K562 (cell line): Measurements from ENCODE around the gene TNP1. TPM values are rescaled to one million over a fixed set of nuclear protein-coding genes. Genes with fewer than 3 reads are reported as not detected.

Experiments
- MCM5 ChIP-seq: fragments of 450-650 bp; IDR thresholded peaks from 2 replicates; pipeline ENCODE4 v1.6.1; 2016; ENCODE audit warnings: low read depth
- SIN3A ChIP-seq, 2 experiments: fragments of 150-350 bp in 1 of 2; IDR thresholded peaks; 2 replicates each; pipeline ENCODE4 v1.6.1; 2011 to 2016; ENCODE audit warnings: borderline replicate concordance in 2 of 2, low read depth in 2 of 2, low read length in 2 of 2, mild to moderate bottlenecking in 2 of 2, moderate library complexity in 2 of 2; ENCODE audit not compliant: control insufficient read depth in 1 of 2
- TAF7 ChIP-seq: fragments of 450-650 bp; IDR thresholded peaks from 2 replicates; pipeline ENCODE4 v1.6.1; 2016; ENCODE audit warnings: missing genetic modification characterization, missing compliant biosample characterization
- polyA plus RNA-seq, 8 experiments: library from polyadenylated mRNA; depleted of rRNA in 4 of 8; stranded (reverse) in 5 of 8; unstranded in 3 of 8; fragments of >200 nt; fragmentation: Nextera tagmentation in 2 of 8; fragmentation: Illumina TruSeq in 1 of 8; extraction: Ambion mirVana in 2 of 8; extraction: Trizol in 1 of 8; gene quantifications; 2 replicates each; pipeline versions ENCODE4 v1.2.1 to v1.2.3, GENCODE V29; 2011 to 2014; ENCODE audit warnings: inconsistent platforms in 1 of 8, missing spikeins in 1 of 8
- total RNA-seq, 7 experiments: library from RNA; depleted of rRNA in 6 of 7; stranded (reverse); fragments of >200 nt in 6 of 7; fragmentation: Illumina TruSeq in 2 of 7; extraction: Trizol in 2 of 7; gene quantifications; 2 replicates each; pipeline versions ENCODE4 v1.2.1 to v1.2.3, GENCODE V29; 2011 to 2021; ENCODE audit warnings: low replicate concordance in 1 of 7
- TF ChIP-seq, protein P1 (sequence below), 2 experiments: fragments of 450-650 bp; formaldehyde crosslinking in 1 of 2; IDR thresholded peaks; 2 replicates each; pipeline versions ENCODE4 v1.4.0 to v1.6.1; 2014 to 2020; ENCODE audit warnings: mild to moderate bottlenecking in 2 of 2, borderline replicate concordance in 1 of 2, low read depth in 1 of 2
- TF ChIP-seq, protein P2 (sequence below): fragments of 450-650 bp; IDR thresholded peaks from 2 replicates; pipeline ENCODE4 v1.6.1; 2018; ENCODE audit warnings: mild to moderate bottlenecking, low read depth; ENCODE audit not compliant: partially characterized antibody

TNP1 gene
- total and polyA plus RNA-seq, 9 of the 15 experiments (the other 6 are each of a cell fraction or from before 2014, with no cell fraction given), result not detected

DNA sequence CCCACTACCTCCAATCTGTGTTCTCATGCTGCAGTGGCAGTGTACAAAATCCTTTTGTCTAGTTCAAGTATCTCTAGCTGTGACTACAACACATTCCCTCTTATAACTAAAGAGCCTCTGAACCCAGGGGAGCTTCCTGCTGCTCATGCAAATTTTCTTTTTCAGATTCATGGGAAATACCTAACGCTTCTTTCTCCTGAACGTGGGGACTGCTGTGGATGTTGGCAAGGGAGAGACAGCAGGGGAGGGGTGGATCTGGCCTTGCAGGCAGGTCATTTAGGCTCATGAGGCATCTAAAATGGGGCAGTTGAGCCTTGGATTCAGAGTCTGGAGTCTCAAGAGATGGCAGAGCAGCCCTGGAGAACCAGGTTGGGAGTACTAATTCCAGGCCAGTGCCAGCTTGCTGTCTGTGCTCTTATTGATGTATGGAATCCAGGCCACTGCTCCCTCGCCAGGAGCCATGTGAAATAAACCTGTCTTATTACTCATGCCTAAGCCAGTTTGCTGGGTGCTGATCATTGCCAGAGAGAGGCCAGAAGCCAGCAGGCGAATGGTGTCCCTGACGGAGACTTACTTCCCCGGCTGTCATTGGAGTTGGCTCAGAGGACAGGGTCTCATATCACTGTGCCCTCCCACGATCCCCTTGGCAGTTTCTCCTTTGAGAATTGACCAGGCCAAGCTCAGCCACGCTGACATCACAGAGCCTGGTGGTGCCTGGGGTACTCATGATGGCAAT is 29.2 kb upstream of the TNP1 start (continued):
- TF ChIP-seq, protein P1, sequence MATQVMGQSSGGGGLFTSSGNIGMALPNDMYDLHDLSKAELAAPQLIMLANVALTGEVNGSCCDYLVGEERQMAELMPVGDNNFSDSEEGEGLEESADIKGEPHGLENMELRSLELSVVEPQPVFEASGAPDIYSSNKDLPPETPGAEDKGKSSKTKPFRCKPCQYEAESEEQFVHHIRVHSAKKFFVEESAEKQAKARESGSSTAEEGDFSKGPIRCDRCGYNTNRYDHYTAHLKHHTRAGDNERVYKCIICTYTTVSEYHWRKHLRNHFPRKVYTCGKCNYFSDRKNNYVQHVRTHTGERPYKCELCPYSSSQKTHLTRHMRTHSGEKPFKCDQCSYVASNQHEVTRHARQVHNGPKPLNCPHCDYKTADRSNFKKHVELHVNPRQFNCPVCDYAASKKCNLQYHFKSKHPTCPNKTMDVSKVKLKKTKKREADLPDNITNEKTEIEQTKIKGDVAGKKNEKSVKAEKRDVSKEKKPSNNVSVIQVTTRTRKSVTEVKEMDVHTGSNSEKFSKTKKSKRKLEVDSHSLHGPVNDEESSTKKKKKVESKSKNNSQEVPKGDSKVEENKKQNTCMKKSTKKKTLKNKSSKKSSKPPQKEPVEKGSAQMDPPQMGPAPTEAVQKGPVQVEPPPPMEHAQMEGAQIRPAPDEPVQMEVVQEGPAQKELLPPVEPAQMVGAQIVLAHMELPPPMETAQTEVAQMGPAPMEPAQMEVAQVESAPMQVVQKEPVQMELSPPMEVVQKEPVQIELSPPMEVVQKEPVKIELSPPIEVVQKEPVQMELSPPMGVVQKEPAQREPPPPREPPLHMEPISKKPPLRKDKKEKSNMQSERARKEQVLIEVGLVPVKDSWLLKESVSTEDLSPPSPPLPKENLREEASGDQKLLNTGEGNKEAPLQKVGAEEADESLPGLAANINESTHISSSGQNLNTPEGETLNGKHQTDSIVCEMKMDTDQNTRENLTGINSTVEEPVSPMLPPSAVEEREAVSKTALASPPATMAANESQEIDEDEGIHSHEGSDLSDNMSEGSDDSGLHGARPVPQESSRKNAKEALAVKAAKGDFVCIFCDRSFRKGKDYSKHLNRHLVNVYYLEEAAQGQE (IDR thresholded peaks at IDR 0.05; ENCODE audit: borderline replicate concordance), result no peak
- TF ChIP-seq, protein P1 (CRISPR knock-in tag; IDR thresholded peaks at IDR 0.05; ENCODE audit: low read depth), result no peak
- TF ChIP-seq SIN3A (IDR thresholded peaks at IDR 0.05; ENCODE audit: borderline replicate concordance in 2 of 2, control insufficient read depth in 1 of 2, low read depth in 2 of 2, low read length in 2 of 2), result no peak
- TF ChIP-seq TAF7 (tag), result no peak
- TF ChIP-seq MCM5, result no peak
- TF ChIP-seq, protein P2, sequence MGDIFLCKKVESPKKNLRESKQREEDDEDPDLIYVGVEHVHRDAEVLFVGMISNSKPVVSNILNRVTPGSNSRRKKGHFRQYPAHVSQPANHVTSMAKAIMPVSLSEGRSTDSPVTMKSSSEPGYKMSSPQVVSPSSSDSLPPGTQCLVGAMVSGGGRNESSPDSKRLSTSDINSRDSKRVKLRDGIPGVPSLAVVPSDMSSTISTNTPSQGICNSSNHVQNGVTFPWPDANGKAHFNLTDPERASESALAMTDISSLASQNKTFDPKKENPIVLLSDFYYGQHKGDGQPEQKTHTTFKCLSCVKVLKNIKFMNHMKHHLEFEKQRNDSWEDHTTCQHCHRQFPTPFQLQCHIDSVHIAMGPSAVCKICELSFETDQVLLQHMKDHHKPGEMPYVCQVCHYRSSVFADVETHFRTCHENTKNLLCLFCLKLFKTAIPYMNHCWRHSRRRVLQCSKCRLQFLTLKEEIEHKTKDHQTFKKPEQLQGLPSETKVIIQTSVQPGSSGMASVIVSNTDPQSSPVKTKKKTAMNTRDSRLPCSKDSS, result no peak
